ENCODE results near the gene SEZ6. TPM values are rescaled to one million over a fixed set of nuclear protein-coding genes. Genes with fewer than 3 reads are reported as not detected.
A peak's percentile ranks its signal among the peaks of the same experiment; 100 is the strongest.

The SEZ6 gene
- total RNA-seq, 4 donors from 2014 or later, result not detected

DNA sequence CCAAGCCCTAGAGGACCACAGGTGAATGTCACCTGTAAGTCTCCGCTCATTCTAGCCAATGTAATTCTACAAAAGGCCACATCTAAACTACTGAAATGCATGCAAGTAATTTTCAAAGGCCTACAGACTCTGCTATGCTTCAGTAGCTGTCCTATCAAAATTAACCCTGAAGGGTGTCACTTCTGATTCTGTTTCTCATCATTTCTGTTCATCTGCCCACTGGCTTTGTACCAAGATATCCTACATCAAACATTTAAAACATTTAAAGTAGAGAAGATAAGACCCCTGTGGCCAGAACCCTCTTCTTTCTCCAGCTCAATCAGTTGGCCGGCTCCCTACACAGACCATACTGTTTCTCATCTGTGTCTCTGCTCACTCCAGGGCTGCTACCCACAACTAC is 76.0 kb downstream of the SEZ6 start:
- Histone ChIP-seq H3K27ac (no peak overlapping the region), H3K4me3 (no peak overlapping the region), H3K36me3 (peaks cover 0 to 40% (median 3%) of the 10 kb centered on the region in 3 donors), H3K9me3 (peaks cover 0 to 6% (median 4%) of the 10 kb centered on the region in 3 donors), H3K4me1 (peaks cover 0 to 28% (median 4%) of the 10 kb centered on the region in 3 donors), H3K27me3 (no peaks in the 10 kb centered on the region)
- no peak for TF ChIP-seq POLR2A (IDR thresholded peaks at IDR 0.05)
- DNase-seq, result no peak
- intact Hi-C loops (cut with DNase I), result no loop called here
- 92 to 100% methylated on average over 2 of the region's 2 CpGs for WGBS, 2 donors

DNA sequence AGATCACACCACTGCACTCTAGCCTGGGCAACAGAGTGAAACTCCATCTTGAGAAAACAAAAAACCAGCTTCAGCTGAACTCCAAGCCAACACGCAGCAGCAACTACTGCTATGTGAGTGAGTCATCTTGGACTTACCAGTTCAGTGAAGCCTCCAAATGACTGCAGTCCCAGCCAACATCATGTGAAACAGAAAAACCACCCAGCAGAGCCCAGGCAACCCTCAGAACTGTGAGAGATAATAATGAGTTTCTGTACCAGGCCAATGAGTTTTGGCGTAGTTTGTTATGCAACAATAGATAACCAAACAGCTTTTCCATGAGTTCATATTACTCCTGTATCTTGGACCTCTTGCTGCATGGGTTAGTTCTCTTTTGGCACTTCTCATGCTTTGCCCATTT is 77.8 kb downstream of the SEZ6 start:
- no peaks in the 10 kb centered on the region for H3K27me3 ChIP-seq
- no peak overlapping the region for H3K27ac ChIP-seq
- TF ChIP-seq POLR2A (IDR thresholded peaks at IDR 0.05), result no peak
- peaks cover 7 to 57% (median 12%) of the 10 kb centered on the region in 3 donors for H3K36me3 ChIP-seq
- peaks cover 0 to 26% (median 4%) of the 10 kb centered on the region in 3 donors for H3K4me1 ChIP-seq
- intact Hi-C loops (cut with DNase I), result no loop called here
- DNase-seq, result no peak
- WGBS, 2 donors, result 51 to 67% methylated on average over 2 of the region's 2 CpGs
- H3K9me3 ChIP-seq, result peaks cover 0 to 6% (median 4%) of the 10 kb centered on the region in 3 donors
- H3K4me3 ChIP-seq, result no peak overlapping the region

- H3K4me1 ChIP-seq, result peaks cover 0 to 26% (median 4%) of the 10 kb centered on the region in 3 donors
- no peaks in the 10 kb centered on the region for H3K27me3 ChIP-seq
- peaks cover 0 to 6% (median 4%) of the 10 kb centered on the region in 3 donors for H3K9me3 ChIP-seq
- DNase-seq, result no peak
- 88 to 93% methylated on average over 4 of the region's 4 CpGs for WGBS, 2 donors
- no peak overlapping the region for H3K4me3 ChIP-seq
- H3K36me3 ChIP-seq, result peaks cover 12 to 70% (median 12%) of the 10 kb centered on the region in 3 donors
- peak overlapping the region in 3 of 4 donors; percentile 46 to 63 (median 62) for H3K27ac ChIP-seq
- intact Hi-C loops (cut with DNase I), result no loop called here
- TF ChIP-seq POLR2A (IDR thresholded peaks at IDR 0.05) (no peak), CTCF (IDR thresholded peaks at IDR 0.05) (no peak)
These were observed 79.0 kb downstream of the SEZ6 start for GRCh38 chr17:28926786-28927185.

GRCh38 chr17:28926366-28926765 is 79.5 kb downstream of the SEZ6 start:
- Histone ChIP-seq H3K4me3 (no peak overlapping the region), H3K27me3 (no peaks in the 10 kb centered on the region), H3K36me3 (peaks cover 12 to 74% (median 12%) of the 10 kb centered on the region in 3 donors), H3K27ac (peak overlapping the region in 3 of 4 donors; percentile 46 to 63 (median 62)), H3K9me3 (peaks cover 0 to 6% (median 4%) of the 10 kb centered on the region in 3 donors), H3K4me1 (peaks cover 0 to 26% (median 4%) of the 10 kb centered on the region in 3 donors)
- intact Hi-C loops (cut with DNase I), result no loop called here
- 63 to 77% methylated on average over 2 of the region's 2 CpGs for WGBS, 2 donors
- DNase-seq, result no peak
- no peak for TF ChIP-seq POLR2A (IDR thresholded peaks at IDR 0.05)
- TF ChIP-seq CTCF (IDR thresholded peaks at IDR 0.05), result no peak

GRCh38 chr17:28925912-28926365 is 79.9 kb downstream of the SEZ6 start:
- no peak for DNase-seq
- peaks cover 12 to 78% (median 17%) of the 10 kb centered on the region in 3 donors for H3K36me3 ChIP-seq
- intact Hi-C loops (cut with DNase I), result no loop called here
- H3K27ac ChIP-seq, result peak overlapping the region; percentile 9 to 72 (median 52)
- H3K4me1 ChIP-seq, result peaks cover 0 to 26% (median 4%) of the 10 kb centered on the region in 3 donors
- no peak for TF ChIP-seq CTCF (IDR thresholded peaks at IDR 0.05)
- no peak for TF ChIP-seq POLR2A (IDR thresholded peaks at IDR 0.05)
- H3K27me3 ChIP-seq, result no peaks in the 10 kb centered on the region
- 8 to 9% methylated on average over 2 of the region's 2 CpGs for WGBS, 2 donors
- H3K4me3 ChIP-seq, result no peak overlapping the region
- peaks cover 0 to 6% (median 4%) of the 10 kb centered on the region in 3 donors for H3K9me3 ChIP-seq

DNA sequence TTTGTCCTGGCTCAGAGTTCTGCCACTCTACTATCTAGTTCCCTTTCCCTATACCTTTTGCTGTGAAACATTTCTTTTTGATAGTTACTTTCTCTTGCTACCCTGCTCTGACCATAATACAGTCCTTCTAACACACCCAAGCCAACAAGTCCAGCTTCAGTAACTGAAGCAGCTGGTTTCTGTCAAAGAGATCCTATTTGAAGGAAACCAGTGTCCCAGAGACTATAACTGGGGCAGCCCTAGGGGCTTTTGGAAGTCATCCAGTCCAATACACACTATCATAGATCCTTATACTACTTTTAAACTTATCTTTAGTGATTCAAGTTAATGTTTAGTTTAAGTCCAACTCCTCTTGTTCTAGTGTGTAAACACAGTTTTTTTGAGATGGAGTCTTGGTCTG is 85.6 kb downstream of the SEZ6 start:
- Histone ChIP-seq H3K36me3 (peaks cover 28 to 100% (median 64%) of the 10 kb centered on the region in 3 donors), H3K27me3 (no peaks in the 10 kb centered on the region), H3K9me3 (no peaks in the 10 kb centered on the region), H3K4me1 (peaks cover 0 to 17% (median 0%) of the 10 kb centered on the region in 3 donors), H3K4me3 (no peak overlapping the region), H3K27ac (no peak overlapping the region)
- TF ChIP-seq CTCF (IDR thresholded peaks at IDR 0.05), result no peak
- no peak for TF ChIP-seq POLR2A (IDR thresholded peaks at IDR 0.05)
- no peak for DNase-seq
- intact Hi-C loops (cut with DNase I), result no loop called here
